Lung (tissue), 12 donors: ENCODE results near the gene HAPLN2. TPM values are rescaled to one million over a fixed set of nuclear protein-coding genes. Genes with fewer than 3 reads are reported as not detected.
A peak's percentile ranks its signal among the peaks of the same experiment; 100 is the strongest.

Experiments used
- ATAC-seq: fragments of 200-7000 bp; cut with Tn5 transposase; one replicate; pipeline ENCODE4 v1.9.1; 2020; ENCODE audit warnings: moderate number of reproducible peaks; ENCODE audit not compliant: insufficient read depth, low FRiP score
- DNase-seq, 3 donors: peaks; one replicate each; pipeline ENCODE4 v3.0.0-alpha.2; 2013 to 2017
- H3K27ac ChIP-seq, 2 donors: one replicate each; pipeline ENCODE4 v1.5.1; 2013; ENCODE audit warnings: mild to moderate bottlenecking in 2 of 2, moderate library complexity in 2 of 2, control low read depth in 1 of 2, inconsistent platforms in 1 of 2, low read depth in 1 of 2, low read length in 1 of 2
- H3K27me3 ChIP-seq, 3 donors: one replicate each; pipeline ENCODE4 v1.5.1; 2013; ENCODE audit warnings: low read length in 2 of 3; ENCODE audit not compliant: control insufficient read depth in 3 of 3, insufficient read depth in 3 of 3
- H3K36me3 ChIP-seq, 4 donors: one replicate each; pipeline ENCODE4 v1.5.1; 2013; ENCODE audit warnings: low read length in 4 of 4, mild to moderate bottlenecking in 1 of 4, moderate library complexity in 1 of 4; ENCODE audit not compliant: control insufficient read depth in 4 of 4, insufficient read depth in 4 of 4
- H3K4me1 ChIP-seq, 5 donors: one replicate each; pipeline ENCODE4 v1.5.1; 2013; ENCODE audit warnings: low read length in 5 of 5, mild to moderate bottlenecking in 2 of 5, moderate library complexity in 1 of 5; ENCODE audit not compliant: control insufficient read depth in 5 of 5, insufficient read depth in 5 of 5
- H3K4me3 ChIP-seq: one replicate; pipeline ENCODE4 v1.5.1; 2013; ENCODE audit warnings: mild to moderate bottlenecking, control low read depth, moderate library complexity
- H3K9ac ChIP-seq, 2 donors: one replicate each; pipeline ENCODE4 v1.5.1; 2013; ENCODE audit warnings: low read length in 2 of 2, control low read depth in 1 of 2; ENCODE audit not compliant: insufficient read depth in 1 of 2
- H3K9me3 ChIP-seq, 4 donors: one replicate each; pipeline ENCODE4 v1.5.1; 2013; ENCODE audit warnings: low read length in 3 of 4, mild to moderate bottlenecking in 1 of 4, moderate library complexity in 1 of 4; ENCODE audit not compliant: control insufficient read depth in 4 of 4, insufficient read depth in 3 of 4
- CTCF ChIP-seq: IDR thresholded peaks from 2 replicates; pipeline ENCODE4 v1.5.1; 2012; ENCODE audit warnings: mild to moderate bottlenecking; ENCODE audit errors: control extremely low read depth, extremely low read depth
- WGBS, 2 donors: extraction: QIAGEN DNeasy Blood & Tissue Kit; methylation state at CpG; one replicate each; pipeline ENCODE4 v1.1.7; 2013; 5-methylcytosine and 5-hydroxymethylcytosine counted together
- polyA plus RNA-seq, 2 donors: library from polyadenylated mRNA; stranded (reverse); fragments of 200-250 nt; gene quantifications; one replicate each; pipeline ENCODE4 v1.2.1, GENCODE V29; 2013
- total RNA-seq, 2 donors: library from RNA; depleted of rRNA in 1 of 2; stranded (reverse); fragments of >200 nt in 1 of 2; gene quantifications; one replicate each; pipeline ENCODE4 v1.2.1, GENCODE V29; 2014 to 2021
- donor health status: control.
- donor health status: control.
- donor health status: Bipolar disorder and iron deficiency.
- donor health status: healthy.
- donor health status: DM: yes; HTN: yes; CAD: no.

HAPLN2 gene
- total and polyA plus RNA-seq, 4 donors = 0.18 to 0.31 (median 0.24) TPM; not detected in 1

- Histone ChIP-seq H3K4me3 (no peak overlapping the region), H3K27ac (peak overlapping the region in 1 of 2 donors; percentile 41), H3K4me1 (peaks cover 9 to 60% (median 20%) of the 10 kb centered on the region in 5 donors), H3K9ac (no peak overlapping the region), H3K27me3 (peaks cover 0 to 2% (median 0%) of the 10 kb centered on the region in 3 donors), H3K9me3 (peaks cover 0 to 2% (median 0%) of the 10 kb centered on the region in 4 donors), H3K36me3 (peaks cover 0 to 5% (median 1%) of the 10 kb centered on the region in 4 donors)
- ATAC-seq (no peak), DNase-seq (no peak)
- WGBS, 2 donors = 67 to 86% methylated on average over 4 of the region's 4 CpGs
- no peak for TF ChIP-seq CTCF
Observed at GRCh38 chr1:156670791-156671190, 51.6 kb downstream of the HAPLN2 start.

DNA sequence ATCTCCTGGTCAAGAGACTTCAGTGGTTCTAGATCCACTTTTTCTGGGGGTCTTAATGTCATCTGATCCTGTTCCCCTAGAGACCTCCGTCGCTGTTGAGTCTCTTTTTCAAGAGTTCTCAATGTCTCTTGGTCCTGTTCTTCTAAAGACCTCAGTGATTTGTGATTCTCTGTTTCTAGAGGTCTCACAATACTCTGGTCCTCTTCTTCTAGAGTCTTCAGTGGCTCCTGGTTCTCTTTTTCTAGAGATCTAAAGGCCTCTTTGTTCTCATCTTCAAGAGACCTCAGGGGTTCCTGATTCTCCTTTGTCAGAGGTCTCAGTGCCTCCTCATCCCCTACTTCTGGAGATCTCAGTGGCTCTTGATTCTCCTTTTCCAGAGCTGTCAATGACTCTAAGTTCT is 52.6 kb downstream of the HAPLN2 start:
- Histone ChIP-seq H3K4me3 (no peak overlapping the region), H3K27me3 (peaks cover 0 to 2% (median 0%) of the 10 kb centered on the region in 3 donors), H3K36me3 (peaks cover 0 to 5% (median 1%) of the 10 kb centered on the region in 4 donors), H3K27ac (no peak overlapping the region), H3K9me3 (peaks cover 0 to 2% (median 0%) of the 10 kb centered on the region in 4 donors), H3K4me1 (peaks cover 9 to 65% (median 18%) of the 10 kb centered on the region in 5 donors), H3K9ac (no peak overlapping the region)
- TF ChIP-seq CTCF = no peak
- WGBS, 2 donors = 90 to 100% methylated on average over 2 of the region's 2 CpGs
- ATAC-seq (no peak), DNase-seq (no peak)

- no peak for DNase-seq
- Histone ChIP-seq H3K9ac (peak overlapping the region in 1 of 2 donors; percentile 26), H3K9me3 (peaks cover 0 to 2% (median 0%) of the 10 kb centered on the region in 4 donors), H3K4me1 (peaks cover 6 to 58% (median 13%) of the 10 kb centered on the region in 5 donors), H3K27ac (peak overlapping the region in 1 of 2 donors; percentile 12), H3K4me3 (no peak overlapping the region), H3K27me3 (peaks cover 0 to 2% (median 0%) of the 10 kb centered on the region in 3 donors), H3K36me3 (peaks cover 0 to 5% (median 1%) of the 10 kb centered on the region in 4 donors)
- WGBS, 2 donors = 58 to 69% methylated on average over 8 of the region's 8 CpGs
- no peak for TF ChIP-seq CTCF
- no peak for ATAC-seq
Observed at GRCh38 chr1:156673387-156674121, 54.3 kb downstream of the HAPLN2 start.

Other genes starting within 250 kb of the HAPLN2 start
- 10 to 100 TPM; 23.0 to 52.5 TPM for gene MEF2D, start 118.6 kb upstream of the HAPLN2 start, total RNA-seq
- gene MEF2D, start 118.6 kb upstream of the HAPLN2 start, polyA plus RNA-seq = 10 to 100 TPM; 23.0 to 23.3 TPM
- 1 to 10 TPM; 1.0 to 3.4 TPM for gene IQGAP3, start 46.9 kb upstream of the HAPLN2 start, total RNA-seq
- gene IQGAP3, start 46.9 kb upstream of the HAPLN2 start, polyA plus RNA-seq = 1 to 10 TPM in 1 of 2 donors, under 1 TPM in 1; 0.42 to 1.3 TPM
- under 1 TPM in 1 of 2 donors, not detected in 1; 0.23 TPM for gene TTC24, start 39.7 kb upstream of the HAPLN2 start, total RNA-seq
- gene TTC24, start 39.7 kb upstream of the HAPLN2 start, polyA plus RNA-seq = under 1 TPM; 0.12 to 0.31 TPM
- 10 to 100 TPM; 38.1 to 95.8 TPM for gene NAXE, start 27.6 kb upstream of the HAPLN2 start, total RNA-seq
- gene NAXE, start 27.6 kb upstream of the HAPLN2 start, polyA plus RNA-seq = 10 to 100 TPM; 74.1 to 83.5 TPM
- gene GPATCH4, start 17.9 kb upstream of the HAPLN2 start, total RNA-seq = 10 to 100 TPM; 11.9 to 30.6 TPM
- gene GPATCH4, start 17.9 kb upstream of the HAPLN2 start, polyA plus RNA-seq = 10 to 100 TPM; 18.6 to 34.3 TPM
- 1 to 10 TPM in 1 of 2 donors, under 1 TPM in 1; 0.18 to 1.1 TPM for gene BCAN, start 22.7 kb downstream of the HAPLN2 start, total RNA-seq
- under 1 TPM; 0.05 to 0.06 TPM for gene BCAN, start 22.7 kb downstream of the HAPLN2 start, polyA plus RNA-seq
- gene NES, start 58.0 kb downstream of the HAPLN2 start, total RNA-seq = 10 to 100 TPM; 37.3 to 57.4 TPM
- 10 to 100 TPM; 17.6 to 31.1 TPM for gene NES, start 58.0 kb downstream of the HAPLN2 start, polyA plus RNA-seq
- 10 to 100 TPM in 1 of 2 donors, 1 to 10 TPM in 1; 5.8 to 13.6 TPM for gene CRABP2, start 86.2 kb downstream of the HAPLN2 start, total RNA-seq
- 1 to 10 TPM; 1.3 to 4.0 TPM for gene CRABP2, start 86.2 kb downstream of the HAPLN2 start, polyA plus RNA-seq
- gene METTL25B, start 109.1 kb downstream of the HAPLN2 start, total RNA-seq = 10 to 100 TPM; 24.4 to 34.9 TPM
- gene METTL25B, start 109.1 kb downstream of the HAPLN2 start, polyA plus RNA-seq = 10 to 100 TPM; 28.3 to 42.6 TPM
- 10 to 100 TPM; 11.3 to 26.3 TPM for gene ISG20L2, start 109.4 kb downstream of the HAPLN2 start, total RNA-seq
- 10 to 100 TPM in 1 of 2 donors, 1 to 10 TPM in 1; 9.3 to 24.2 TPM for gene ISG20L2, start 109.4 kb downstream of the HAPLN2 start, polyA plus RNA-seq
- gene MRPL24, start 121.7 kb downstream of the HAPLN2 start, total RNA-seq = 10 to 100 TPM; 26.7 to 65.4 TPM
- gene MRPL24, start 121.7 kb downstream of the HAPLN2 start, polyA plus RNA-seq = 100 to 1,000 TPM in 1 of 2 donors, 10 to 100 TPM in 1; 93.6 to 120 TPM
- 100 to 1,000 TPM; 184 to 187 TPM for gene HDGF, start 132.3 kb downstream of the HAPLN2 start, total RNA-seq
- 100 to 1,000 TPM; 104 to 226 TPM for gene HDGF, start 132.3 kb downstream of the HAPLN2 start, polyA plus RNA-seq
- 10 to 100 TPM; 38.5 to 52.7 TPM for gene PRCC, start 148.1 kb downstream of the HAPLN2 start, total RNA-seq
- gene PRCC, start 148.1 kb downstream of the HAPLN2 start, polyA plus RNA-seq = 10 to 100 TPM; 36.2 to 40.0 TPM
- gene SH2D2A, start 197.4 kb downstream of the HAPLN2 start, total RNA-seq = 1 to 10 TPM; 1.6 to 2.4 TPM
- gene SH2D2A, start 197.4 kb downstream of the HAPLN2 start, polyA plus RNA-seq = 1 to 10 TPM; 1.1 to 3.0 TPM
- gene INSRR, start 239.7 kb downstream of the HAPLN2 start, total RNA-seq = not detected
- gene INSRR, start 239.7 kb downstream of the HAPLN2 start, polyA plus RNA-seq = not detected
- gene NTRK1, start 241.4 kb downstream of the HAPLN2 start, total RNA-seq = under 1 TPM in 1 of 2 donors, not detected in 1; 0.61 TPM
- under 1 TPM; 0.15 to 0.24 TPM for gene NTRK1, start 241.4 kb downstream of the HAPLN2 start, polyA plus RNA-seq